GM10266 (cell line): ENCODE measurements around the gene KIRREL3.

ENCODE experiments used
- DNase-seq: peaks from one replicate; pipeline ENCODE4 v3.0.0; 2012; ENCODE audit errors: extremely low spot score
- CTCF ChIP-seq: IDR thresholded peaks from 2 replicates; pipeline ENCODE4 v1.5.1; 2012; ENCODE audit warnings: mild to moderate bottlenecking, low read depth; ENCODE audit not compliant: control insufficient read depth, insufficient read depth; ENCODE audit errors: missing control alignments

Gene KIRREL3

GRCh38 chr11:126416542-126417090 lies 584.0 kb downstream of the KIRREL3 start:
- DNase-seq = peak; percentile 82

DNA sequence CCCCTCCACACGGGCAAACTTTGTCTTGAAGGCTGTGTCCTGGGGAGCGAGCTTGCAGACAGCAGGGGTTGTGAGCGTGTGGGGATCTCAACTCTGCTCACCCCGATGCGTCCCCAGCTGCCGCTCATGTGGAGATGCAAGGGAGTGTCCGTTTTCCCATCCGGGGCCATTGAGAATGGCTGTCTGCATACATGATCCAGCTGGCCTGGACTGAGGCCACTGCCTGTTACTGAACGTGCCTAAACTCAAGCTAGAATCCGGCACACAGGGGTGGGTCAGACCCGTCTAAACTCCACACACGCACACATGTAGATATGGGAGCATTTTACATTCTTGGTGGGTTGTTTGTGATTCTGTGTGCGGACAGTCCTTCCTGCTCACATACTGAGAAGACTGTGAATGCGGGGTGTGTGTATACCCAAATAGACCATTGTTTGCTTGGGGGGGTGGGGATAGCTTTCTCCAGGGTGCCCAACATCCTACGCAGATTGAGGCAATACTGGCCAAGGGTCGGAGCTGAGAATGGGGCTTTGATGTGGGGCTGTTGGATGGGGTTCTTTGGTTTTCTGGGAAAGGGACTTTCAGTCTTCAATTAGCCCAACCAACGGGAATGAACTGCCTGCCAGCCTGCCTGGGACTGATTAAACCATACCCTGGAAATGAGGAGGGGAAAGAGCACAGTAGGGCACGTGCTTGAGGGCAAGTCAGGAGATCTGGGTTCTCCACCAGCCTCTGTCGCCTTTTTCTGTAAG lies 584.7 kb downstream of the KIRREL3 start:
- DNase-seq = no peak
- no peak for TF ChIP-seq CTCF

More at GRCh38 chr11:126416542-126417090, 584.0 kb downstream of the KIRREL3 start:
- TF ChIP-seq CTCF = no peak

DNA sequence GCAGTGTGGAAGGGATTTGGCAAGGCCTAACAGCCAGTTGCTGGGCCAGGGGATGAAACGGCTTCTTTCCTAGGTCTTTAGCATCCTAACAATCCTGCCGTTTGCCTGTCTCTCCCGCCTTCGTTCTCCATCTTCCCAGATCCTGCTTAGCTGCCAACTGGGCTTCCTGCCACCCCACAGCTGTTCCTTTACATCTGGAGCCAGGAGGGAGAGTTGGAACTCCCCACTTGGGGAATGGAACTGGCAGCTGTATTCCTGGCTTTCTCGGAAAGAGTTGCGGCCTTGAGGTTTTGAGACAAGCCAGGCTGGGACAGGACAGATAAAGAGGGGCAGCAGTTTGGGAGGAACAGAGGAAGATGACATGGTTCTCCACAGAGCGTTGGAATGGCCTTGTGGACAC lies 585.4 kb downstream of the KIRREL3 start:
- no peak for TF ChIP-seq CTCF
- DNase-seq = no peak

GRCh38 chr11:126414615-126415014 lies 586.0 kb downstream of the KIRREL3 start:
- TF ChIP-seq CTCF = no peak
- DNase-seq = no peak

DNA sequence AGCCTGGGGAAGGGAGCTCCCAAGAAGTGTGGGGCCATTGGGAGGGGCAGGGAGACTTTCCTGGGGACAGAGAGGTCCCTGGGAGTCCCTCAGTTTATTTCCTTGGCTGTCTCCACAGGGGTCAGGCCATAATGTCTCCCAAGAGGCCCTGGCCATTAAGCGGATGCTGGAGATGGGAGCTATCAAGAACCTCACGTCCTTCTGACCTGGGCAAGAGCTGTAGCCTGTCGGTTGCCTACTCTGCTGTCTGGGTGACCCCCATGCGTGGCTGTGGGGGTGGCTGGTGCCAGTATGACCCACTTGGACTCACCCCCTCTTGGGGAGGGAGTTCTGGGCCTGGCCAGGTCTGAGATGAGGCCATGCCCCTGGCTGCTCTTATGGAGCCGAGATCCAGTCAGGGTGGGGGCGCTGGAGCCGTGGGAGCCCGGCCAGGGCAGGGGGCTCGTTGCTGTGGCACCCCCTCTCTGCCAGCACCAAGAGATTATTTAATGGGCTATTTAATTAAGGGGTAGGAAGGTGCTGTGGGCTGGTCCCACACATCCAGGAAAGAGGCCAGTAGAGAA lies 586.6 kb downstream of the KIRREL3 start:
- DNase-seq = no peak
- no peak for TF ChIP-seq CTCF

- DNase-seq = no peak
- no peak for TF ChIP-seq CTCF
Observed at GRCh38 chr11:126413426-126413825, 587.1 kb downstream of the KIRREL3 start.

DNA sequence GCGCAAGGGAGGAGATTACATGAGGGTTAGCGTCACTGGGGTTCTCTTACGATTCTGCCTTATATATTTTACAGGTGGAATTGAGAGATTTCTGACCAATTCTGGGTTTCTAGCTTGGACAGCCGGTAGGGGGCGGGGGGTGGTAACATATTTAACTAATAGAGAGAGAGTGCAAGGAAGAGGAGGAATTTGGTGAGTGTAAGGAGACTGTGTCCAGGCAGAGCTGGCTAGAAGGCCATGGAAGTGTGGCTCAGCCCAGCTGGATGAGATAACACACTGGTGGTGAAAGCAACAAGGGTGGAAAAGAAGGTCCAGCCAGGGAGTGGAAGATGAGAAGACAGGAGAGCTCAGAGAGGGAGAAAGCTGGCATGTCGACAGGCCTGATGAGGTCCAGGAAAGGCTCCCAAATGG lies 588.6 kb downstream of the KIRREL3 start:
- DNase-seq = no peak
- no peak for TF ChIP-seq CTCF
